Endothelial cell of umbilical vein (primary cell): Measurements from ENCODE around the gene IGSF23. TPM values are rescaled to one million over a fixed set of nuclear protein-coding genes. Genes with fewer than 3 reads are reported as not detected.

Experiments used
- BruUV-seq: library from RNA; stranded (reverse); fragments of 400-500 nt; replicated peaks from 2 replicates; lab custom pipeline; 2021; lab: Mats Ljungman, UMichigan
- CTCF ChIA-PET: fragments of 300-600, 350-600 bp; sonication (Branson Sonifier 250); formaldehyde crosslinking; loops from one replicate; lab custom pipeline; 2021; ENCODE audit warnings: antibody characterized with exemption, inconsistent platforms; lab: Charles Lee
- POLR2A ChIA-PET: fragments of 300-600, 350-600 bp; sonication (Branson Sonifier 250); formaldehyde crosslinking; loops from one replicate; lab custom pipeline; 2021; ENCODE audit warnings: antibody characterized with exemption, inconsistent platforms; lab: Charles Lee
- DNase-seq: peaks from one replicate; pipeline ENCODE4 v3.0.0-alpha.2; 2011; ENCODE audit warnings: low read depth, low spot score
- FAIRE-seq: peaks from 2 replicates; lab custom pipeline; 2011; peaks lifted over from hg19 to GRCh38; lab: Jason Lieb, UNC
- H2AFZ ChIP-seq: 2 replicates; pipeline ENCODE4 v1.6.0; 2012; ENCODE audit warnings: low read depth, low read length, control low read depth, inconsistent platforms
- H3K27ac ChIP-seq: 2 replicates; pipeline ENCODE4 v1.5.1; 2011; ENCODE audit warnings: low read depth, mild to moderate bottlenecking, control low read depth, low read length, moderate library complexity; ENCODE audit not compliant: insufficient read depth
- H3K27me3 ChIP-seq, 2 experiments: 2 replicates each; pipeline versions ENCODE4 v1.6.0 to v1.6.1; 2011; ENCODE audit warnings: low read length in 2 of 2, mixed read lengths in 1 of 2; ENCODE audit not compliant: control insufficient read depth in 2 of 2, insufficient read depth in 2 of 2
- H3K36me3 ChIP-seq, 2 experiments: 2 replicates in 1 of 2; 3 replicates in 1 of 2; pipeline ENCODE4 v1.5.1; 2011; ENCODE audit warnings: low read length in 2 of 2, mild to moderate bottlenecking in 1 of 2, moderate library complexity in 1 of 2; ENCODE audit not compliant: control insufficient read depth in 2 of 2, insufficient read depth in 2 of 2; ENCODE audit errors: extremely low read depth in 1 of 2
- H3K4me1 ChIP-seq: 3 replicates; pipeline ENCODE4 v1.5.1; 2011; ENCODE audit warnings: mild to moderate bottlenecking, low read length; ENCODE audit not compliant: control insufficient read depth, insufficient read depth; ENCODE audit errors: extremely low read depth
- H3K4me2 ChIP-seq: 2 replicates; pipeline ENCODE4 v1.6.1; 2011; ENCODE audit warnings: low read length, control low read depth, mixed read lengths; ENCODE audit not compliant: insufficient read depth
- H3K4me3 ChIP-seq, 3 experiments: fragments of 200-600 bp in 1 of 3; sonication (generic), shearing (Covaris generic) in 1 of 3; replicated peaks in 1 of 3; 2 replicates each; pipeline ENCODE4 v1.5.1; 2011 to 2016; ENCODE audit warnings: control low read depth in 3 of 3, low read length in 3 of 3, mild to moderate bottlenecking in 2 of 3, inconsistent platforms in 1 of 3, low read depth in 1 of 3, moderate library complexity in 1 of 3; ENCODE audit not compliant: insufficient read depth in 1 of 3
- H3K79me2 ChIP-seq: 2 replicates; pipeline ENCODE4 v1.6.0; 2012; ENCODE audit warnings: low read length, inconsistent platforms; ENCODE audit not compliant: control insufficient read depth, insufficient read depth
- H3K9ac ChIP-seq: replicated peaks from 2 replicates; pipeline ENCODE3; 2011; ENCODE audit warnings: low read length, control low read depth; ENCODE audit not compliant: insufficient read depth; ENCODE audit errors: extremely low read depth
- H3K9me1 ChIP-seq: replicated peaks from 3 replicates; pipeline ENCODE4 v1.6.0; 2011; ENCODE audit warnings: mild to moderate bottlenecking, low read length; ENCODE audit not compliant: control insufficient read depth, insufficient read depth; ENCODE audit errors: extremely low read depth
- H3K9me3 ChIP-seq: replicated peaks from 2 replicates; pipeline ENCODE4 v1.5.1; 2012; ENCODE audit warnings: low read length, inconsistent platforms; ENCODE audit not compliant: control insufficient read depth, insufficient read depth
- H4K20me1 ChIP-seq: replicated peaks from 2 replicates; pipeline ENCODE3; 2011; ENCODE audit warnings: mild to moderate bottlenecking, low read length; ENCODE audit not compliant: control insufficient read depth, insufficient read depth; ENCODE audit errors: extremely low read depth
- CTCF ChIP-seq, 2 donors: IDR thresholded peaks; 1 replicate in 1 of 2; 2 replicates in 1 of 2; pipeline ENCODE4 v1.5.1; 2011; ENCODE audit warnings: low read length in 2 of 2, mild to moderate bottlenecking in 2 of 2, moderate library complexity in 2 of 2, control low read depth in 1 of 2, inconsistent platforms in 1 of 2, low read depth in 1 of 2; ENCODE audit not compliant: insufficient read depth in 1 of 2; ENCODE audit errors: extremely low read depth in 1 of 2
- EZH2 ChIP-seq: IDR thresholded peaks from 2 replicates; pipeline ENCODE4 v1.6.1; 2012; ENCODE audit warnings: borderline replicate concordance, low read depth, mild to moderate bottlenecking, moderate library complexity, low read length, inconsistent platforms; ENCODE audit not compliant: severe bottlenecking
- FOS ChIP-seq: IDR thresholded peaks from 2 replicates; pipeline ENCODE4 v1.6.1; 2011; ENCODE audit warnings: mild to moderate bottlenecking, low read length, moderate library complexity, borderline replicate concordance; ENCODE audit not compliant: insufficient read depth
- GATA2 ChIP-seq: IDR thresholded peaks from 2 replicates; pipeline ENCODE4 v1.7.0; 2011; ENCODE audit warnings: low read depth, mild to moderate bottlenecking, moderate library complexity, mixed read lengths, low read length; ENCODE audit not compliant: insufficient read length, insufficient read depth
- JUN ChIP-seq: IDR thresholded peaks from 2 replicates; pipeline ENCODE4 v1.6.1; 2011; ENCODE audit warnings: borderline replicate concordance, low read depth; ENCODE audit not compliant: insufficient read length, insufficient read depth
- MAX ChIP-seq: IDR thresholded peaks from 2 replicates; pipeline ENCODE4 v1.6.1; 2011; ENCODE audit not compliant: insufficient read depth, insufficient read length
- MYC ChIP-seq: IDR thresholded peaks from one replicate; pipeline ENCODE4 v1.6.1; 2011; ENCODE audit warnings: mild to moderate bottlenecking, low read depth, low read length
- POLR2A ChIP-seq: IDR thresholded peaks from 2 replicates; pipeline ENCODE4 v1.6.1; 2012; ENCODE audit warnings: low read depth, mild to moderate bottlenecking, control low read depth, low read length
- POLR2AphosphoS5 ChIP-seq: IDR thresholded peaks from 2 replicates; pipeline ENCODE4 v1.6.1; 2012; ENCODE audit warnings: low read depth, mild to moderate bottlenecking, control low read depth, low read length, moderate library complexity; ENCODE audit not compliant: insufficient read depth
- dilution Hi-C: fragments of 300-500 bp; cut with MboI; formaldehyde crosslinking; loops from one replicate; pipeline ENCODE4 v1.15.0; 2019; ENCODE audit warnings: low sequenced_read_pairs; ENCODE audit not compliant: extremely low pct_ligation_motif_present
- intact Hi-C: fragments of 100-400 bp; cut with micrococcal nuclease; formaldehyde crosslinking; loops from one replicate; pipeline ENCODE4 v1.10.0; 2022
- polyA plus RNA-seq, 4 experiments: library from polyadenylated mRNA; depleted of rRNA in 3 of 4; stranded (reverse) in 3 of 4; unstranded in 1 of 4; fragments of >200 nt; gene quantifications; 2 replicates each; pipeline versions ENCODE4 v1.2.1 to v1.2.3, GENCODE V29; 2011 to 2012; ENCODE audit warnings: missing spikeins in 1 of 4
- total RNA-seq: library from RNA; stranded (reverse); gene quantifications from 2 replicates; pipeline ENCODE4 v1.2.3, GENCODE V29; 2021

IGSF23 gene
- total and polyA plus RNA-seq, 2 donors (not counting 3 experiments of a cell fraction or from before 2014, with no cell fraction given) = 0.73 TPM; not detected in 1

- no peak for TF ChIP-seq POLR2AphosphoS5
- no peak for TF ChIP-seq FOS
- no peak for TF ChIP-seq CTCF (IDR thresholded peaks at IDR 0.05; ENCODE audit: extremely low read depth in 1 of 2, insufficient read depth in 1 of 2, low read depth in 1 of 2, low read length in 2 of 2)
- TF ChIP-seq GATA2 = no peak
- TF ChIP-seq MAX = no peak
- TF ChIP-seq MYC = no peak
- no peak for TF ChIP-seq POLR2A
- TF ChIP-seq JUN = no peak
- TF ChIP-seq EZH2 = no peak
- Histone ChIP-seq H3K36me3 (peaks cover 0 to 2% of the 10 kb centered on the region in 2 experiments), H3K4me1 (peaks cover 14% of the 10 kb centered on the region), H3K4me3 (no peak overlapping the region), H3K9me1 (no peaks in the 10 kb centered on the region), H3K27ac (no peak overlapping the region), H3K4me2 (no peak overlapping the region), H3K79me2 (no peaks in the 10 kb centered on the region), H4K20me1 (no peaks in the 10 kb centered on the region), H2AFZ (no peak overlapping the region), H3K27me3 (no peaks in the 10 kb centered on the region), H3K9ac (no peak overlapping the region), H3K9me3 (no peaks in the 10 kb centered on the region)
- POLR2A ChIA-PET = no interaction called here
- dilution Hi-C loops = no loop called here
- intact Hi-C loops = no loop called here
- no peak for FAIRE-seq
- no peak for DNase-seq
- CTCF ChIA-PET = interaction anchor here (1.0 to 1.7 kb wide), 5 partner anchors 28 to 111 kb away, joined by 3 to 4 read pairs (median 3); no protein-coding TSS in a partner anchor
- no TSS peak for BruUV-seq
Observed at GRCh38 chr19:44681992-44682790, 68.8 kb downstream of the IGSF23 start.
